GM21528 (cell line): ENCODE results near the gene SLC34A3.

Experiments
- ATAC-seq: cut with Tn5 transposase; IDR thresholded peaks from one replicate; pipeline ENCODE4 v1.9.1; 2021; ENCODE audit warnings: mild to moderate bottlenecking, moderate library complexity; ENCODE audit not compliant: unreplicated experiment, low FRiP score

SLC34A3 gene

GRCh38 chr9:137194909-137195308 lies 35.8 kb upstream of the SLC34A3 start:
- no peak for ATAC-seq

GRCh38 chr9:137195525-137196220 lies 35.0 kb upstream of the SLC34A3 start:
- no peak for ATAC-seq

- no peak for ATAC-seq
Observed at GRCh38 chr9:137198051-137198901, 32.4 kb upstream of the SLC34A3 start.

- ATAC-seq: no peak
Observed at GRCh38 chr9:137198902-137199283, 31.8 kb upstream of the SLC34A3 start.

- ATAC-seq: no peak
Observed at GRCh38 chr9:137199411-137200121, 31.1 kb upstream of the SLC34A3 start.

- peak; percentile 77 for ATAC-seq
Observed at GRCh38 chr9:137200311-137201204, 30.1 kb upstream of the SLC34A3 start, which contains the start of gene TPRN. Gene TPRN (minus strand): TSS chr9:137200741. CDS start chr9:137200711, 30 bp downstream.

- ATAC-seq: no peak
Observed at GRCh38 chr9:137201205-137201868, 29.4 kb upstream of the SLC34A3 start.

GRCh38 chr9:137202966-137203365 lies 27.7 kb upstream of the SLC34A3 start:
- ATAC-seq: no peak

GRCh38 chr9:137204731-137205125 lies 26.0 kb upstream of the SLC34A3 start:
- no peak for ATAC-seq

- peak; percentile 49 for ATAC-seq
Observed at GRCh38 chr9:137205126-137206069, 25.3 kb upstream of the SLC34A3 start, which contains the start of the genes NDOR1 and TMEM203. Gene NDOR1 (plus strand): TSS chr9:137205700. CDS start chr9:137205778, 78 bp downstream. Gene TMEM203 (minus strand): TSS chr9:137205648. CDS start chr9:137205414, 234 bp downstream.

- ATAC-seq: no peak
Observed at GRCh38 chr9:137206602-137207001, 24.1 kb upstream of the SLC34A3 start.

- ATAC-seq: no peak
Observed at GRCh38 chr9:137211532-137211931, 19.2 kb upstream of the SLC34A3 start.

- no peak for ATAC-seq
Observed at GRCh38 chr9:137212520-137212919, 18.2 kb upstream of the SLC34A3 start.

GRCh38 chr9:137213160-137214060 lies 17.3 kb upstream of the SLC34A3 start:
- no peak for ATAC-seq

- ATAC-seq: no peak
Observed at GRCh38 chr9:137214620-137215019, 16.1 kb upstream of the SLC34A3 start.

GRCh38 chr9:137215196-137215986 lies 15.3 kb upstream of the SLC34A3 start:
- ATAC-seq: no peak
